Lower lobe of right lung (tissue), 2 donors: ENCODE data around the gene EIF4G1. TPM values are rescaled to one million over a fixed set of nuclear protein-coding genes. Genes with fewer than 3 reads are reported as not detected.
A peak's percentile ranks its signal among the peaks of the same experiment; 100 is the strongest.

Source experiments
- ATAC-seq, 2 donors: fragments of 200-7000 bp; cut with Tn5 transposase; one replicate each; pipeline ENCODE4 v1.9.1; 2020 to 2022; ENCODE audit warnings: mild to moderate bottlenecking in 2 of 2, moderate library complexity in 2 of 2
- DNase-seq: peaks from one replicate; pipeline ENCODE4 v3.0.0-alpha.2; 2020
- H3K27ac ChIP-seq: fragments of 200-600 bp; one replicate; pipeline ENCODE4 v1.8.0; 2022
- H3K27me3 ChIP-seq: fragments of 200-600 bp; one replicate; pipeline ENCODE4 v1.8.0; 2022; ENCODE audit warnings: low read depth
- H3K36me3 ChIP-seq: fragments of 200-600 bp; one replicate; pipeline ENCODE4 v1.8.0; 2022; ENCODE audit warnings: mild to moderate bottlenecking
- H3K4me1 ChIP-seq: fragments of 200-600 bp; one replicate; pipeline ENCODE4 v1.8.0; 2022
- H3K4me3 ChIP-seq: fragments of 200-600 bp; one replicate; pipeline ENCODE4 v1.8.0; 2022; ENCODE audit warnings: mild to moderate bottlenecking
- H3K9me3 ChIP-seq: fragments of 200-600 bp; one replicate; pipeline ENCODE4 v1.8.0; 2022
- CTCF ChIP-seq: fragments of 200-600 bp; IDR thresholded peaks from one replicate; pipeline ENCODE4 v1.8.0; 2022; ENCODE audit warnings: antibody characterized with exemption, mild to moderate bottlenecking
- intact Hi-C: fragments of 100-400 bp; cut with DNase I; formaldehyde crosslinking; loops from one replicate; pipeline ENCODE4 v1.11.0; 2022
- total RNA-seq: library from RNA; stranded (reverse); fragmentation: NEBNext Ultra II Directional; extraction: Animal tissue kit (Norgen Biotek cat#: 25700); gene quantifications from one replicate; pipeline ENCODE4 v1.2.1, GENCODE V29; 2021
- donor health status: DM: no; HTN: yes; CAD: no; lungs with severe emphysema.

Gene EIF4G1
- total RNA-seq, 1 donor from 2014 or later = 271 TPM

GRCh38 chr3:184316792-184317191 lies 2.4 kb downstream of the EIF4G1 start:
- TF ChIP-seq CTCF = no peak
- Histone ChIP-seq H3K4me1 (peaks cover 60% of the 10 kb centered on the region), H3K36me3 (peaks cover 34% of the 10 kb centered on the region), H3K9me3 (no peaks in the 10 kb centered on the region), H3K27ac (no peak overlapping the region), H3K27me3 (no peaks in the 10 kb centered on the region), H3K4me3 (peak overlapping the region; percentile 94)
- ATAC-seq (no peak), DNase-seq (no peak)
- intact Hi-C loops = no loop called here

DNA sequence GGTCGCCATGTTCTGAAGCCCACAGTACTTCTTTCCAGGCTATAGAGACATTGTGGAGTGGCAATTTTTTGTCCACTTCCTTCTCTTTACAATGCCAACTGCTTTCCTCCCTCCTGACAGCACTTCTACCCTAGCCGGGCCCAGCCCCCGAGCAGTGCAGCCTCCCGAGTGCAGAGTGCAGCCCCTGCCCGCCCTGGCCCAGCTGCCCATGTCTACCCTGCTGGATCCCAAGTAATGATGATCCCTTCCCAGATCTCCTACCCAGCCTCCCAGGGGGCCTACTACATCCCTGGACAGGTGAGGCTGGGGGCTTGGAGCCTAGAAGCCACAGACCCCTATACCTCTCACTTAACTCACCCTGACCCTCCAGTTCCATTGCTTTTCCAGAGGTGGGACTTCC lies 2.8 kb downstream of the EIF4G1 start:
- Histone ChIP-seq H3K27ac (no peak overlapping the region), H3K4me1 (peaks cover 64% of the 10 kb centered on the region), H3K27me3 (no peaks in the 10 kb centered on the region), H3K36me3 (peaks cover 39% of the 10 kb centered on the region), H3K4me3 (peak overlapping the region; percentile 94), H3K9me3 (no peaks in the 10 kb centered on the region)
- TF ChIP-seq CTCF = no peak
- ATAC-seq (no peak), DNase-seq (no peak)
- intact Hi-C loops = no loop called here

GRCh38 chr3:184320104-184320445 lies 5.7 kb downstream of the EIF4G1 start:
- H3K4me3 ChIP-seq = peak overlapping the region; percentile 47

DNA sequence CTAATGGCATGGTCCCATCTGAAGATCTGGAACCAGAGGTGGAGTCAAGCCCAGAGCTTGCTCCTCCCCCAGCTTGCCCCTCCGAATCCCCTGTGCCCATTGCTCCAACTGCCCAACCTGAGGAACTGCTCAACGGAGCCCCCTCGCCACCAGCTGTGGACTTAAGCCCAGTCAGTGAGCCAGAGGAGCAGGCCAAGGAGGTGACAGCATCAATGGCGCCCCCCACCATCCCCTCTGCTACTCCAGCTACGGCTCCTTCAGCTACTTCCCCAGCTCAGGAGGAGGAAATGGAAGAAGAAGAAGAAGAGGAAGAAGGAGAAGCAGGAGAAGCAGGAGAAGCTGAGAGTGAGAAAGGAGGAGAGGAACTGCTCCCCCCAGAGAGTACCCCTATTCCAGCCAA lies 7.3 kb downstream of the EIF4G1 start:
- ATAC-seq (no peak), DNase-seq (no peak)
- no peak for TF ChIP-seq CTCF
- H3K27me3 ChIP-seq = no peaks in the 10 kb centered on the region
- H3K9me3 ChIP-seq = no peaks in the 10 kb centered on the region
- no peak overlapping the region for H3K4me3 ChIP-seq
- H3K4me1 ChIP-seq = peaks cover 56% of the 10 kb centered on the region
- intact Hi-C loops = no loop called here
- H3K36me3 ChIP-seq = peaks cover 83% of the 10 kb centered on the region
- H3K27ac ChIP-seq = no peak overlapping the region

More at GRCh38 chr3:184320104-184320445, 5.7 kb downstream of the EIF4G1 start:
- Histone ChIP-seq H3K27ac (peak overlapping the region; percentile 83), H3K27me3 (no peaks in the 10 kb centered on the region), H3K4me1 (peaks cover 68% of the 10 kb centered on the region), H3K9me3 (no peaks in the 10 kb centered on the region), H3K36me3 (peaks cover 67% of the 10 kb centered on the region)
- intact Hi-C loops = no loop called here
- DNase-seq = peak; percentile 97
- peak; percentile 93 to 94 for ATAC-seq
- no peak for TF ChIP-seq CTCF

- DNase-seq = no peak
- no peak overlapping the region for H3K27ac ChIP-seq
- intact Hi-C loops = no loop called here
Measured at GRCh38 chr3:184322731-184323487, 8.5 kb downstream of the EIF4G1 start.

More at GRCh38 chr3:184322731-184323487, 8.5 kb downstream of the EIF4G1 start:
- H3K27me3 ChIP-seq = no peaks in the 10 kb centered on the region
- ATAC-seq = no peak
- H3K9me3 ChIP-seq = no peaks in the 10 kb centered on the region
- H3K36me3 ChIP-seq = peaks cover 84% of the 10 kb centered on the region
- H3K4me3 ChIP-seq = no peak overlapping the region
- peaks cover 43% of the 10 kb centered on the region for H3K4me1 ChIP-seq
- no peak for TF ChIP-seq CTCF
